Measurements from ENCODE around the gene FAM222B.
"Not testable (repeated sequence)": the region's sequence is repeated elsewhere in the genome, so short reads cannot be mapped to it uniquely, and the experiment has no call there.

The FAM222B gene

GRCh38 chr17:28871056-28871579 is 28.5 kb upstream of the FAM222B start:
- no peak for DNase-seq

DNA sequence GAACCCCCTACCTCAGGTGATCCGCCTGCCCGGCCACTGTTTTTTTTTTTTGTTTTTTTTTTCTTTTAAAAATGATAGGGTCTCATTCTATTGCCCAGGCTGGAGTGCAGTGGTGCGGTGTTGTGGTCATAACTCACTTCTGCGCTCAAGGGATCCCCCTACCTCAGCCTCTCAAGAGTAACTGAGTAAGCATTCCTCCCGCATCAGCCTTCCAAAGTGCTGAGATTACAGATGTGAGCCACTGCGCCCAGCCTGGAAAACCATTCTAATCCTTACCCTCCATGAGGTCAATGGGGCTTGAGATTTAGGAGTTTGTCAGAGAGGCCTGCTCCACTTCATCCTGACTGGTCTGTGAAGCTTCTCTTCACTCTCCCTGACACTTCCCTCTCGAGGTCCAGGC is 24.7 kb upstream of the FAM222B start:
- DNase-seq = no peak

- no peak for DNase-seq
Measured at GRCh38 chr17:28865946-28866752, 23.6 kb upstream of the FAM222B start.

DNA sequence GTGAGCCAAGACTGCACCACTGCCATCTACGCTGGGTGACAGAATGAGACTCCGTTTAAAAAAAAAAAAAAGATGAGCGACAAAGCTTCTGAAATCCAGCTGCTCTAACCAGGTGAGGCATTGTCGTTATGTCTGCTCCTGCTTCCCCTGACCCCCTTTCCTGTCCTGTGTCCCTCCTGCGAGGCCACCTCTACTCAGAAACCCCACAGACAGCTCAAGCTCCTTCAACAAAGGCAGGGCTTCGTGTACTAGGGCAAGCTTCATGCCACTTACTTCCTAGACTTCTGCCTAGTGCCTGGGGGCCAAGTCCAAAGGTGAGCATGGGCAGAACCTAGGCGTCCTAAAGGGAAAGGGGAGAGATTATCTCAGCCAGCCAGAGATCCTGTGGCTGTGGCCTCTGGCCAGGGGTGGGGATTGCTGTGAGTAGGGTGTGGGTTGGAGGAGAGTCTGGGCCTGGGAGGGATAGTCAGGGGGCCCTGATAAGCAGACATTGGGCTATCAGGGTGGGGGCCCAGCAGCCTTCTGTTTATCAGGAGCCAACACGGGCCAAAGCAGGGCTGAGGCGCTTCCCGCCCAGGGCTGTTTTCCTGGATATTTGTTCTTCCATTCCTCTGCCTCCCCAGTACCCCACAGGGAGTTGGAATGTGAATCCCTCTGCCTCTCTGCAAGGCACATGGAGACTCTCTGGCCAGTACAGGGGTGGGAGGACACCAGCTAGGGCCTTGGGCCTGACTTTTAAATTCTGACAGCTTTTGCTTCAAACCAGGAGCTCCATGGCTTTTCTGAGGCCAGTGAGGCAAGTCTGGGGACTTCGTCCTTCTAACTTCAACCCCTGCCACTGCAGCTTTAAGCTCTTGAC is 22.6 kb upstream of the FAM222B start:
- no peak for DNase-seq

DNA sequence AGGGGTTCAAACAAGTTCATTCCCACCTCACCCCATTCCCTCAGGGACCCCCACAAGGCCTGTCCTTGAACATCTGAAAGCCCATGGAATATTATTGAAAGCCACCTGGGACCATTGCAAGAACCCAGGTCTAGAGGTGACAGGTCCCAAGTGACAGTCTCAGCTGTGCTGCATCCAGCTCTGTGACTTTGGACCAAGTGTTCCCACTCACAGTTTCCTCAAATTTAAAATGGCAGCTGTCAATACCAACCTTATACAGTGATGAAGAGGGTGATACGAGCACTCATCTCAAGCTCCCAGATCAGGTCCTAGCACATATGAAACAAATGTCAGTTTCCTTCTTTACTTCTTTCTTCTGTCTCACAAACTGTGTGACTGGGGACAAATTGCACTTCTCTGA is 21.4 kb upstream of the FAM222B start:
- DNase-seq = no peak

GRCh38 chr17:28862561-28862960 is 20.0 kb upstream of the FAM222B start:
- DNase-seq = no peak

GRCh38 chr17:28861393-28862203 is 19.0 kb upstream of the FAM222B start:
- DNase-seq = no peak

DNA sequence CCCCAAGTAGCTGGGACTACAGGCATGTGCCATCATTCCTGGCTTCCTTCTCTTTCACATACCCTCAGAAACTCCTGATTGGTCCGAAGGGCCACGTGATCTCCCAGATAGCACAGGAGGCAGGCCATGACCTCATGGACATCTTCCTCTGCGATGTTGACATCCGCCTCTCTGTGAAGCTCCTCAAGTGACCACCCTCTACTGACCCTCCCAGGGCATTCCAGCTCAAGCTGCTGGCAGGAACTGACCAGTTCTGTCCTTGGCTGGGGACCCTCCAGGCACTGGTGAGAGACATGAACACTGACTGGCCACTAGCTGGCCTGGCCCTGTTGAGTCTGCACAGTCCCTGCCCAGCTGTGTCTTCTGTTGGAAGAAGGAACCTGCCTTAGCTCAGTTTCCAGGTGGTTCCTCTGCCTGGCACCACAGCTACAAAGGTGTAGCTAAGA is 17.8 kb upstream of the FAM222B start:
- no peak for DNase-seq

DNA sequence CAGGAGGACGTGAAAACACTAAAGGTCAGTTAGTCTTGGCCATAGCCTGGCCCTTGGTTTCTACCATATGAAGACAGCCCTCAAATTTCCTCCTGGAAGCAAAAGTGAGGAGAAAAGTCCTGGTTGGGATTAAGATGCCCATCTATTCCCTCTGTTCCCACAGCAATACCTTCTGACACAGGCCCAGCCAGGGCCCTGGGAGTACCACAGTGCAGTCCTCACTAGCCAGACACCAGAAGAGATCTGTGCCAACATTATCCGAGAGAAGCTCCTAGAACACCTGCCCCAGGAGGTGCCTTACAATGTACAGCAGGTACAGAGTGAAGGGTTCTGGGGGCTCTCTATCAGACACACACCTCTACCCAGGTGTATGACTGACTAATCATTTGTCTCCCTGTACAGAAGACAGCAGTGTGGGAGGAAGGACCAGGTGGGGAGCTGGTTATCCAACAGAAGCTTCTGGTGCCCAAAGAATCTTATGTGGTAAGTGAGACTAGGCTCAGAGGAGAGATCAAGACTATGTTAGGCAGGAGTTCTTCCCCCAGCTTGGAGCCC is 16.3 kb upstream of the FAM222B start:
- DNase-seq = no peak

GRCh38 chr17:28857905-28858800 is 15.6 kb upstream of the FAM222B start:
- DNase-seq = no peak

DNA sequence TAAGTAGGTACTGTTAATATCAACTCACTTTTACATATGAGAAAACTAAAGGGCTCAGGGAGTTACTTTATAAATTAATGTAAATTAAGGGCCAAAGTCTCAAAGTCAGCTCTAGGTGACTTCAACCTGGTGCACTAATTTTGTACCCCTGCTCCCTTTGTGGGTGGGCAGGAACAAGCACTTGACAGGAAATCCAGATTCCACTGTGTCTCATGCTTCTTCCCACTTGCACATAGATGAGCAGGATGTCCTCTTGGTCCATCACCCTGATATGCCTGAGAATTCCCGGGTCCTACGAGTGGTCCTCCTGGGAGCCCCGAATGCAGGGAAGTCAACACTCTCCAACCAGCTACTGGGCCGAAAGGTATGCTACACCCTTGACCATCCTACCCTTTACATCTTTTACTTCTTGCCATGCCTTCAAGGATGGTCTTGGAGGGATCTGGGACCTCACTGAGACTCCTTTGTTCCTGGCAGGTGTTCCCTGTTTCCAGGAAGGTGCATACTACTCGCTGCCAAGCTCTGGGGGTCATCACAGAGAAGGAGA is 13.5 kb upstream of the FAM222B start:
- DNase-seq = no peak

DNA sequence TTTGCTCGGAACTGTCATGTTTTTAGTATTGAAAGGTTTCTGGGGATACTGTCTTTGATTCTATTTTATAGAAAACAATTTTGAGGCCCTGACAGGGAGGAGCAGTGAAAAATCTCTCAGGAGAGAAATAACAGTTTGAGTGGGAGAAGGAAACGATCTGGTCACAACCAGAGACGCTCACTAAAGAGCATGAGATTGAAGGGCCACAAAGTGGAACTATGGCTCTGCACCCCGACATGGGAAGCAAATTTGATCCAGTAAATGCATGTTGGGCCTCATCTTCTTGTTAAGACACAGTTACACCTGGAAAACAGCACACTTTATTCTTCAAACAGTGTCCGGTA is 12.7 kb upstream of the FAM222B start:
- no peak for DNase-seq

DNA sequence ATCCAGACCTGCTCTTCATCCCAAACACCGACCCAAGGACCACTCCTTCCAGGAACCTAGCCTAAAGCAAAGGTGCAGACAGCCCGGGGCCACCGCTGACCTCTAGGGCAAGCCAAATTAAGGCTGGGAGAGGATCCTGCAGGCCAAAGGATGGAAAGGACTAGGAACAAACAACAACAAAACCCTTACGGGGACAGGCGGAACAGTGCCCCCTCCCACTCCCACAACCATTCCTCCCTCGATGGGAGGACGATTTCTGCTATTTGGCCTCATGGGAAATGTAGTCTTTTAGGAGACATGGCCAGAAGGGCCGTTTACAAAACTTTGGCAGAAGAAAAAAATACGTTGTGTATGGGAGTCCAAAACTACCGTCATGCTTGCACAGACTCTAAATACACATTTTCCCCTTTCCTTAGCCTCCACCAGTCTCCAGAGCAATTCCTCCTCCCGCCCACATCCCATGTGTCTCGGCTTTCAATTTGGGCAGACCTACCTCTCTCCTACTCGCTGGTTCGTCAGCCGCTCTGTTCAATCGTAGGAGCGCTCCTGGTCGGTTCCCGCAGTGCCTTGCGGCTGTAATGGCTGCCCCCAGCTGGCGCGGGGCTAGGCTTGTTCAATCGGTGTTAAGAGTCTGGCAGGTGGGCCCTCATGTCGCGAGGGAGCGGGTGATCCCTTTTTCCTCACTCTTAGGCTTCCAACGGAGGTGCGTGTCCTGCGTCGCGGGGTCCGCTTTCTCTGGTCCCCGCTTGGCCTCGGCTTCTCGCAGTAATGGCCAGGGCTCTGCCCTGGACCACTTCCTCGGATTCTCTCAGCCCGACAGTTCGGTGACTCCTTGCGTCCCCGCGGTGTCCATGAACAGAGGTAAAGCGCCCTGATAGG is 12.1 kb upstream of the FAM222B start, which contains the start of gene ERAL1:
ERAL1 (plus strand) TSS at position 560 of the 879 bp plus-strand sequence; CDS start at position 579, 19 bp downstream.
- DNase-seq = no peak

GRCh38 chr17:28853295-28853694 is 10.7 kb upstream of the FAM222B start:
- DNase-seq = no peak

DNA sequence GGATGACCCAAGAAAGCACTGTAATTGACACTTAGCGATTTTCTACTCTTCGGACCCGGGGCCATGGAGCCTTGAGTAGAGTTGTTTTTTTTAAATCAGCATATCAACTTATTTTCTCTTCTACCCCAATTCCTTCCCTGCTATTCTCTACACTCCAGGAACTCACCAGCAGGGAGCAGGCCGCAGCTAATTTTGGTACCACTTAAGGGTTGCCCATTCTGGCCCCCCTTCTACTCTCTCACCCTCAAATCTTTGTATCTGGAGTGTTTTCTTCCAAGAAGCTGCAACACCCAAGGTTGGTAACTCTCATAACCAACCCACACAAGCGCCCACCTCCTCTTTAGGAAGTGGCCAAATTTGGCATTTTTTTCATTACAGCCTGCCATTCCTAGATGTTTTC is 6.7 kb upstream of the FAM222B start:
- DNase-seq = no peak

- not testable (repeated sequence) for DNase-seq
Measured at GRCh38 chr17:28848667-28849066, 6.1 kb upstream of the FAM222B start.

- DNase-seq = not testable (repeated sequence)
Measured at GRCh38 chr17:28846699-28847098, 4.1 kb upstream of the FAM222B start.

GRCh38 chr17:28846231-28846630 is 3.6 kb upstream of the FAM222B start:
- no peak for DNase-seq

GRCh38 chr17:28843816-28844148 is 1.2 kb upstream of the FAM222B start:
- DNase-seq = no peak

- no peak for DNase-seq
Measured at GRCh38 chr17:28841901-28842281, 699 bp downstream of the FAM222B start.
